ENCODE data around the gene CNN1. TPM values are rescaled to one million over a fixed set of nuclear protein-coding genes. Genes with fewer than 3 reads are reported as not detected.

CNN1 gene
- total and polyA plus RNA-seq, 9 of the 15 experiments (the other 6 are each of a cell fraction or from before 2014, with no cell fraction given): 0.23 to 10.6 (median 5.2) TPM

- TF ChIP-seq ZNF253 (CRISPR knock-in tag; conservative IDR thresholded peaks at IDR 0.05) (no peak), REST (IDR thresholded peaks at IDR 0.05; ENCODE audit: borderline replicate concordance) (peak; percentile 9; the same call in 1 of the 2 replicates), REST (CRISPR knock-in tag; IDR thresholded peaks at IDR 0.05; ENCODE audit: low read depth) (0 out of 2 replicates have a peak, but pooled peaks have one; percentile 42), E2F4 (CRISPR knock-in tag; IDR thresholded peaks at IDR 0.05; ENCODE audit: low read depth) (peak; percentile 63; the same call in 1 of the 2 replicates), SMAD3 (CRISPR knock-in tag; conservative IDR thresholded peaks at IDR 0.05) (no peak), CBX1 (IDR thresholded peaks at IDR 0.05; ENCODE audit: low read depth) (0 out of 2 replicates have a peak, but pooled peaks have one; percentile 16), CTCF (IDR thresholded peaks at IDR 0.05 in 2 of 3, conservative IDR thresholded peaks at IDR 0.05 in 1 of 3; ENCODE audit: insufficient read depth in 2 of 3, low read depth in 1 of 3, low read length in 3 of 3) (peak in 2 of 3 experiments; percentile 20 to 25; a peak in 4 of 6 replicates), BRF2 (IDR thresholded peaks at IDR 0.05; ENCODE audit: borderline replicate concordance, insufficient read depth, insufficient read length) (no peak), MXD1 (CRISPR knock-in tag; IDR thresholded peaks at IDR 0.05; ENCODE audit: borderline replicate concordance, poor library complexity, severe bottlenecking) (no peak), MEF2A (IDR thresholded peaks at IDR 0.05; ENCODE audit: control insufficient read depth, low read depth, low read length) (no peak), ATF1 (CRISPR knock-in tag; IDR thresholded peaks at IDR 0.05) (no peak), ATF1 (tag; IDR thresholded peaks at IDR 0.05) (peak; percentile 29; the same call in 1 of the 2 replicates)
These were observed 20.5 kb downstream of the CNN1 start, which contains the start of gene ELOF1 (continued) for GRCh38 chr19:11558881-11559828.
